Peyer's patch (tissue), 4 donors: Measurements from ENCODE around the gene CHST4. TPM values are rescaled to one million over a fixed set of nuclear protein-coding genes. Genes with fewer than 3 reads are reported as not detected.

Experiments used
- DNase-seq, 3 donors: peaks; one replicate each; pipeline ENCODE4 v3.0.0-alpha.2; 2017 to 2019
- H3K27ac ChIP-seq, 4 donors: fragments of 200-600 bp; sonication (generic); one replicate each; pipeline ENCODE4 v1.5.1; 2016 to 2019
- H3K27me3 ChIP-seq, 2 donors: fragments of 200-600 bp; sonication (generic); one replicate each; pipeline ENCODE4 v1.5.1; 2019
- H3K36me3 ChIP-seq, 3 donors: fragments of 200-600 bp; sonication (generic); one replicate each; pipeline ENCODE4 v1.5.1; 2016 to 2019
- H3K4me1 ChIP-seq, 4 donors: fragments of 200-600 bp; sonication (generic); one replicate each; pipeline ENCODE4 v1.5.1; 2016 to 2019
- H3K4me3 ChIP-seq, 4 donors: fragments of 200-600 bp; sonication (generic); 1 replicate in 3 of 4; 2 replicates in 1 of 4; pipeline ENCODE4 v1.5.1; 2016 to 2019; ENCODE audit warnings: mild to moderate bottlenecking in 1 of 4
- H3K9me3 ChIP-seq, 4 donors: fragments of 200-600 bp; sonication (generic); one replicate each; pipeline ENCODE4 v1.5.1; 2016 to 2019; ENCODE audit warnings: mild to moderate bottlenecking in 1 of 4
- CTCF ChIP-seq, 6 experiments: fragments of 450-650 bp in 4 of 6; fragments of 200-600 bp in 2 of 6; sonication (generic) in 1 of 6; IDR thresholded peaks; one replicate each; pipeline ENCODE4 v1.5.1; 2017 to 2019; ENCODE audit warnings: antibody characterized with exemption in 6 of 6, mild to moderate bottlenecking in 3 of 6, moderate library complexity in 1 of 6
- POLR2A ChIP-seq, 2 donors: fragments of 450-650 bp; IDR thresholded peaks; one replicate each; pipeline ENCODE4 v1.5.1; 2017; ENCODE audit warnings: antibody characterized with exemption in 2 of 2, mild to moderate bottlenecking in 2 of 2, moderate library complexity in 2 of 2
- total RNA-seq, 4 donors: library from RNA; depleted of rRNA; stranded (reverse); fragments of >200 nt; gene quantifications; one replicate each; pipeline ENCODE4 v1.1.0, GENCODE V29; 2016

The CHST4 gene
- total RNA-seq, 4 donors from 2014 or later: not detected

GRCh38 chr16:71524566-71525553 is 1.4 kb upstream of the CHST4 start:
- no peak overlapping the region for H3K27ac ChIP-seq
- DNase-seq: no peak
- H3K36me3 ChIP-seq: no peaks in the 10 kb centered on the region
- no peaks in the 10 kb centered on the region for H3K4me1 ChIP-seq
- TF ChIP-seq CTCF (IDR thresholded peaks at IDR 0.05) (no peak), POLR2A (IDR thresholded peaks at IDR 0.05) (no peak)
- no peaks in the 10 kb centered on the region for H3K9me3 ChIP-seq
- no peak overlapping the region for H3K4me3 ChIP-seq
- no peaks in the 10 kb centered on the region for H3K27me3 ChIP-seq

GRCh38 chr16:71528257-71528656 is 2.0 kb downstream of the CHST4 start:
- TF ChIP-seq POLR2A (IDR thresholded peaks at IDR 0.05): no peak
- no peak for TF ChIP-seq CTCF (IDR thresholded peaks at IDR 0.05)
- H3K4me1 ChIP-seq: no peaks in the 10 kb centered on the region
- no peaks in the 10 kb centered on the region for H3K9me3 ChIP-seq
- H3K4me3 ChIP-seq: no peak overlapping the region
- no peaks in the 10 kb centered on the region for H3K27me3 ChIP-seq
- no peaks in the 10 kb centered on the region for H3K36me3 ChIP-seq
- no peak overlapping the region for H3K27ac ChIP-seq
- no peak for DNase-seq

GRCh38 chr16:71528863-71529262 is 2.6 kb downstream of the CHST4 start:
- TF ChIP-seq POLR2A (IDR thresholded peaks at IDR 0.05) (no peak), CTCF (IDR thresholded peaks at IDR 0.05) (no peak)
- Histone ChIP-seq H3K9me3 (no peaks in the 10 kb centered on the region), H3K27ac (no peak overlapping the region), H3K4me3 (no peak overlapping the region), H3K4me1 (no peaks in the 10 kb centered on the region), H3K27me3 (no peaks in the 10 kb centered on the region), H3K36me3 (no peaks in the 10 kb centered on the region)
- no peak for DNase-seq

- TF ChIP-seq CTCF (IDR thresholded peaks at IDR 0.05) (no peak), POLR2A (IDR thresholded peaks at IDR 0.05) (no peak)
- Histone ChIP-seq H3K27me3 (no peaks in the 10 kb centered on the region), H3K27ac (no peak overlapping the region), H3K4me1 (no peaks in the 10 kb centered on the region), H3K9me3 (no peaks in the 10 kb centered on the region), H3K36me3 (no peaks in the 10 kb centered on the region), H3K4me3 (no peak overlapping the region)
- DNase-seq: no peak
Measured at GRCh38 chr16:71532366-71532765, 6.1 kb downstream of the CHST4 start.

- TF ChIP-seq POLR2A (IDR thresholded peaks at IDR 0.05): no peak
- no peak for TF ChIP-seq CTCF (IDR thresholded peaks at IDR 0.05)
- H3K27me3 ChIP-seq: no peaks in the 10 kb centered on the region
- no peak overlapping the region for H3K27ac ChIP-seq
- H3K9me3 ChIP-seq: no peaks in the 10 kb centered on the region
- no peak overlapping the region for H3K4me3 ChIP-seq
- H3K36me3 ChIP-seq: no peaks in the 10 kb centered on the region
- H3K4me1 ChIP-seq: no peaks in the 10 kb centered on the region
- DNase-seq: no peak
Measured at GRCh38 chr16:71536752-71537499, 10.7 kb downstream of the CHST4 start.
